ENCODE measurements around the gene ALDH4A1.

Gene ALDH4A1

GRCh38 chr1:18877282-18877681 lies 25.1 kb downstream of the ALDH4A1 start:
- H3K4me3 ChIP-seq (ENCODE audit: low read length), result no peak overlapping the region
- TF ChIP-seq, protein P1, sequence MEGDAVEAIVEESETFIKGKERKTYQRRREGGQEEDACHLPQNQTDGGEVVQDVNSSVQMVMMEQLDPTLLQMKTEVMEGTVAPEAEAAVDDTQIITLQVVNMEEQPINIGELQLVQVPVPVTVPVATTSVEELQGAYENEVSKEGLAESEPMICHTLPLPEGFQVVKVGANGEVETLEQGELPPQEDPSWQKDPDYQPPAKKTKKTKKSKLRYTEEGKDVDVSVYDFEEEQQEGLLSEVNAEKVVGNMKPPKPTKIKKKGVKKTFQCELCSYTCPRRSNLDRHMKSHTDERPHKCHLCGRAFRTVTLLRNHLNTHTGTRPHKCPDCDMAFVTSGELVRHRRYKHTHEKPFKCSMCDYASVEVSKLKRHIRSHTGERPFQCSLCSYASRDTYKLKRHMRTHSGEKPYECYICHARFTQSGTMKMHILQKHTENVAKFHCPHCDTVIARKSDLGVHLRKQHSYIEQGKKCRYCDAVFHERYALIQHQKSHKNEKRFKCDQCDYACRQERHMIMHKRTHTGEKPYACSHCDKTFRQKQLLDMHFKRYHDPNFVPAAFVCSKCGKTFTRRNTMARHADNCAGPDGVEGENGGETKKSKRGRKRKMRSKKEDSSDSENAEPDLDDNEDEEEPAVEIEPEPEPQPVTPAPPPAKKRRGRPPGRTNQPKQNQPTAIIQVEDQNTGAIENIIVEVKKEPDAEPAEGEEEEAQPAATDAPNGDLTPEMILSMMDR (conservative IDR thresholded peaks at IDR 0.05; ENCODE audit: low read depth, low read length), result no peak
- no peak for DNase-seq (ENCODE audit: low read depth)

- TF ChIP-seq, protein P1 (conservative IDR thresholded peaks at IDR 0.05; ENCODE audit: low read depth, low read length), result no peak
- H3K4me3 ChIP-seq (ENCODE audit: low read length), result no peak overlapping the region
- DNase-seq (ENCODE audit: low read depth), result no peak
These were observed 26.1 kb downstream of the ALDH4A1 start for GRCh38 chr1:18876210-18876609.

- no peak overlapping the region for H3K4me3 ChIP-seq (ENCODE audit: low read length)
- no peak for DNase-seq (ENCODE audit: low read depth)
- TF ChIP-seq, protein P1 (conservative IDR thresholded peaks at IDR 0.05; ENCODE audit: low read depth, low read length), result no peak
These were observed 26.6 kb downstream of the ALDH4A1 start for GRCh38 chr1:18875796-18876128.

DNA sequence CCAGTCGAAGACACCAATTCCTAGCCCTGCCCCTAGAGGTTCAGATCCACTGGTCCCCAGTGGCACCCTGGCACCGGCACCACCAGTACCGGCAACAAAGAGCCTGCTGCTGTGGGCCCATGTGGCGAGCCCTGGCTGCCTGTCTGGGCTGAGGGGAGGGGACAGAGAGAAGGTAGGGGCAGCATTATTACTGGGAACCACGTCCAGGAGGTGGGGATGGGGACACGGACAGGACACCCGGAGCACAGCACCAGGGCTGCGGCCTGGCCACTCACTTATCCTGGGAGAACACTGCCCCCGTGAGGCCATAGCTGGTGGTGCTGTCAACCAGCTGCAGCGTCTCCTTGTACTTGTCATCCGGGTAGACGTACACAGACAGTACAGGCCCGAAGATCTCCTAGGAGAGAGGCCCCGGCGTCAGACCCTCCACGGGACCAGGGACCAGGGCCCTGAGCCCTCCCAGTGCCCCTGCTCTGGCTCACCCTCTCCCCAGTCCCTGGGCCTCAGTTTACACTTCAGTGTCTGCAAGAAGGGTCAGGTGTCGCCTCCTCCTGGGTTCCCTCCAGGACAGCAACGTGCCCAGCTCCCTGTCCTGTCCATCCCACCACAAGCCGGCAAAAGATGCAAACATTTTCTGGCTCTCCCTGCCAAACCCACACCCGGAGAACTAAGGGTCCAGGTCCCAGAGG lies 27.1 kb downstream of the ALDH4A1 start:
- no peak overlapping the region for H3K4me3 ChIP-seq (ENCODE audit: low read length)
- TF ChIP-seq, protein P1 (conservative IDR thresholded peaks at IDR 0.05; ENCODE audit: low read depth, low read length), result peak; percentile 89
- peak; percentile 49 for DNase-seq (ENCODE audit: low read depth)

- no peak for DNase-seq (ENCODE audit: low read depth)
These were observed 27.8 kb downstream of the ALDH4A1 start for GRCh38 chr1:18874600-18874999.

GRCh38 chr1:18874036-18874435 lies 28.3 kb downstream of the ALDH4A1 start:
- no peak for DNase-seq (ENCODE audit: low read depth)
- no peak overlapping the region for H3K4me3 ChIP-seq (ENCODE audit: low read length)
- TF ChIP-seq, protein P1 (conservative IDR thresholded peaks at IDR 0.05; ENCODE audit: low read depth, low read length), result no peak

More at GRCh38 chr1:18874600-18874999, 27.8 kb downstream of the ALDH4A1 start:
- H3K4me3 ChIP-seq (ENCODE audit: low read length), result no peak overlapping the region
- TF ChIP-seq, protein P1 (conservative IDR thresholded peaks at IDR 0.05; ENCODE audit: low read depth, low read length), result no peak

- H3K4me3 ChIP-seq (ENCODE audit: low read length), result no peak overlapping the region
- TF ChIP-seq, protein P1 (conservative IDR thresholded peaks at IDR 0.05; ENCODE audit: low read depth, low read length), result no peak
- no peak for DNase-seq (ENCODE audit: low read depth)
These were observed 30.2 kb downstream of the ALDH4A1 start for GRCh38 chr1:18872071-18872611.

Measured in retinal pigment epithelial cell (primary cell).